Sigmoid colon (tissue), 7 donors: ENCODE results near the gene ARID5A. TPM values are rescaled to one million over a fixed set of nuclear protein-coding genes. Genes with fewer than 3 reads are reported as not detected.

Experiments
- DNase-seq: peaks from one replicate; pipeline ENCODE4 v3.0.0-alpha.2; 2019
- H3K27ac ChIP-seq, 4 donors: fragments of 200-600 bp; sonication (generic); one replicate each; pipeline ENCODE4 v1.5.1; 2016 to 2019; ENCODE audit warnings: mild to moderate bottlenecking in 1 of 4
- H3K27me3 ChIP-seq, 3 donors: fragments of 200-600 bp; sonication (generic); one replicate each; pipeline ENCODE4 v1.5.1; 2019; ENCODE audit warnings: mild to moderate bottlenecking in 1 of 3
- H3K36me3 ChIP-seq, 4 donors: fragments of 200-600 bp; sonication (generic); one replicate each; pipeline ENCODE4 v1.5.1; 2016 to 2019
- H3K4me1 ChIP-seq, 4 donors: fragments of 200-600 bp; sonication (generic); one replicate each; pipeline ENCODE4 v1.5.1; 2017 to 2019
- H3K4me3 ChIP-seq, 4 donors: fragments of 200-600 bp; sonication (generic); one replicate each; pipeline ENCODE4 v1.5.1; 2017 to 2019; ENCODE audit warnings: mild to moderate bottlenecking in 2 of 4, moderate library complexity in 1 of 4
- H3K9me3 ChIP-seq, 4 donors: fragments of 200-600 bp in 3 of 4; sonication (generic) in 3 of 4; one replicate each; pipeline versions ENCODE4 v1.5.1 to v1.6.1; 2013 to 2019
- EP300 ChIP-seq, 4 donors: sonication (generic); formaldehyde crosslinking; IDR thresholded peaks; one replicate each; pipeline ENCODE4 v1.6.1; 2017; ENCODE audit warnings: antibody characterized with exemption in 4 of 4
- POLR2A ChIP-seq, 2 donors: fragments of 450-650 bp; IDR thresholded peaks; one replicate each; pipeline ENCODE4 v1.6.1; 2016; ENCODE audit warnings: antibody characterized with exemption in 2 of 2, mild to moderate bottlenecking in 2 of 2, moderate library complexity in 2 of 2
- POLR2AphosphoS5 ChIP-seq, 4 donors: sonication (generic); formaldehyde crosslinking; IDR thresholded peaks; one replicate each; pipeline ENCODE4 v1.6.1; 2017; ENCODE audit warnings: antibody characterized with exemption in 4 of 4
- WGBS, 2 donors: extraction: QIAGEN DNeasy Blood & Tissue Kit; methylation state at CpG; one replicate each; pipeline ENCODE4 v1.1.7; 2013; 5-methylcytosine and 5-hydroxymethylcytosine counted together
- intact Hi-C: fragments of 100-400 bp; cut with DNase I; formaldehyde crosslinking; loops from one replicate; pipeline ENCODE4 v1.15.1; 2023
- polyA plus RNA-seq, 3 donors: library from polyadenylated mRNA; stranded (reverse); fragments of 200-250 nt; gene quantifications; one replicate each; pipeline ENCODE4 v1.2.3, GENCODE V29; 2013
- total RNA-seq, 4 donors: library from RNA; depleted of rRNA; stranded (reverse); fragments of >200 nt; gene quantifications; one replicate each; pipeline ENCODE4 v1.1.0, GENCODE V29; 2016
- TF ChIP-seq, protein P1 (sequence below), 4 experiments: fragments of 450-650 bp in 3 of 4; fragments of 200-600 bp in 1 of 4; IDR thresholded peaks; one replicate each; pipeline ENCODE4 v1.5.1; 2016 to 2019; ENCODE audit warnings: antibody characterized with exemption in 4 of 4, mild to moderate bottlenecking in 3 of 4, moderate library complexity in 2 of 4
- donor health status: healthy with polysubstance abuse.
- donor health status: Bipolar disorder and iron deficiency.
- donor health status: healthy.

Gene ARID5A
- total and polyA plus RNA-seq, 7 donors = 7.8 to 179 (median 17.9) TPM

- Histone ChIP-seq H3K9me3 (no peaks in the 10 kb centered on the region), H3K27me3 (no peaks in the 10 kb centered on the region), H3K4me3 (no peak overlapping the region), H3K27ac (no peak overlapping the region), H3K4me1 (no peaks in the 10 kb centered on the region), H3K36me3 (peaks cover 20 to 54% (median 36%) of the 10 kb centered on the region in 4 donors)
- intact Hi-C loops = no loop called here
- no peak for DNase-seq
- TF ChIP-seq POLR2A (IDR thresholded peaks at IDR 0.05) = no peak
- no peak for TF ChIP-seq POLR2AphosphoS5 (IDR thresholded peaks at IDR 0.05)
- TF ChIP-seq, protein P1, sequence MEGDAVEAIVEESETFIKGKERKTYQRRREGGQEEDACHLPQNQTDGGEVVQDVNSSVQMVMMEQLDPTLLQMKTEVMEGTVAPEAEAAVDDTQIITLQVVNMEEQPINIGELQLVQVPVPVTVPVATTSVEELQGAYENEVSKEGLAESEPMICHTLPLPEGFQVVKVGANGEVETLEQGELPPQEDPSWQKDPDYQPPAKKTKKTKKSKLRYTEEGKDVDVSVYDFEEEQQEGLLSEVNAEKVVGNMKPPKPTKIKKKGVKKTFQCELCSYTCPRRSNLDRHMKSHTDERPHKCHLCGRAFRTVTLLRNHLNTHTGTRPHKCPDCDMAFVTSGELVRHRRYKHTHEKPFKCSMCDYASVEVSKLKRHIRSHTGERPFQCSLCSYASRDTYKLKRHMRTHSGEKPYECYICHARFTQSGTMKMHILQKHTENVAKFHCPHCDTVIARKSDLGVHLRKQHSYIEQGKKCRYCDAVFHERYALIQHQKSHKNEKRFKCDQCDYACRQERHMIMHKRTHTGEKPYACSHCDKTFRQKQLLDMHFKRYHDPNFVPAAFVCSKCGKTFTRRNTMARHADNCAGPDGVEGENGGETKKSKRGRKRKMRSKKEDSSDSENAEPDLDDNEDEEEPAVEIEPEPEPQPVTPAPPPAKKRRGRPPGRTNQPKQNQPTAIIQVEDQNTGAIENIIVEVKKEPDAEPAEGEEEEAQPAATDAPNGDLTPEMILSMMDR (IDR thresholded peaks at IDR 0.05) = no peak
- TF ChIP-seq EP300 (IDR thresholded peaks at IDR 0.05) = no peak
- WGBS, 2 donors = 94 to 97% methylated on average over 3 of the region's 3 CpGs
These were observed 54.9 kb downstream of the ARID5A start for GRCh38 chr2:96591494-96591893.

- no peaks in the 10 kb centered on the region for H3K4me1 ChIP-seq
- H3K27ac ChIP-seq = no peak overlapping the region
- WGBS, 2 donors = 67 to 84% methylated on average over 3 of the region's 3 CpGs
- no peak for DNase-seq
- intact Hi-C loops = no loop called here
- no peaks in the 10 kb centered on the region for H3K9me3 ChIP-seq
- H3K4me3 ChIP-seq = no peak overlapping the region
- H3K27me3 ChIP-seq = no peaks in the 10 kb centered on the region
- H3K36me3 ChIP-seq = peaks cover 20 to 82% (median 47%) of the 10 kb centered on the region in 4 donors
- TF ChIP-seq POLR2AphosphoS5 (IDR thresholded peaks at IDR 0.05) (no peak), POLR2A (IDR thresholded peaks at IDR 0.05) (no peak), EP300 (IDR thresholded peaks at IDR 0.05) (no peak)
- TF ChIP-seq, protein P1 (IDR thresholded peaks at IDR 0.05) = no peak
These were observed 57.7 kb downstream of the ARID5A start for GRCh38 chr2:96594282-96594681.

- Histone ChIP-seq H3K4me1 (no peaks in the 10 kb centered on the region), H3K4me3 (no peak overlapping the region), H3K9me3 (no peaks in the 10 kb centered on the region), H3K27ac (no peak overlapping the region), H3K27me3 (no peaks in the 10 kb centered on the region), H3K36me3 (peaks cover 20 to 87% (median 48%) of the 10 kb centered on the region in 4 donors)
- intact Hi-C loops = no loop called here
- no peak for TF ChIP-seq POLR2A (IDR thresholded peaks at IDR 0.05)
- WGBS, 2 donors = 78 to 90% methylated on average over 5 of the region's 5 CpGs
- no peak for DNase-seq
These were observed 58.2 kb downstream of the ARID5A start for GRCh38 chr2:96594691-96595152.

DNA sequence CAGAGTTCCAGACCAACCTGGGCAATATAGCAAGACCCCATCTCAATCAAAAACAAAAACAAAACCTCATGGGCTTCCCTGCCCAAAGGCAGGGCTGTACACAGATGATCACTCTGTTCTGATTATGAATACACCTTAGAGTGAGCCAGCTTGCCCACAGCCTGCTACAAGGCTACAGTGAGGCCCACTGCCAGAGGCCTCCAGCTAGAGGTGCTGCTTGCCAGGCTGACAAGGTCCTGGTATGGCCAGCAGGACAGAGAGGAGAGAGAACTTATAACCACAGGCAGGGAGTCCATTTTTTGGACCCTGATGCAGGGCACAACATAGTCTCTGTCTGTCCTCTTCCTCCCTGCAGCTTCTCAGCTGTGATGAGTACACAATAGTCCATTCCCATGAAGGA lies 60.0 kb downstream of the ARID5A start:
- H3K4me3 ChIP-seq = no peak overlapping the region
- H3K36me3 ChIP-seq = peaks cover 26 to 100% (median 57%) of the 10 kb centered on the region in 4 donors
- no peak for DNase-seq
- TF ChIP-seq, protein P1 (IDR thresholded peaks at IDR 0.05) = no peak
- TF ChIP-seq EP300 (IDR thresholded peaks at IDR 0.05) (no peak), POLR2A (IDR thresholded peaks at IDR 0.05) (no peak), POLR2AphosphoS5 (IDR thresholded peaks at IDR 0.05) (no peak)
- H3K4me1 ChIP-seq = no peaks in the 10 kb centered on the region
- no peaks in the 10 kb centered on the region for H3K9me3 ChIP-seq
- intact Hi-C loops = no loop called here
- H3K27me3 ChIP-seq = no peaks in the 10 kb centered on the region
- no peak overlapping the region for H3K27ac ChIP-seq

DNA sequence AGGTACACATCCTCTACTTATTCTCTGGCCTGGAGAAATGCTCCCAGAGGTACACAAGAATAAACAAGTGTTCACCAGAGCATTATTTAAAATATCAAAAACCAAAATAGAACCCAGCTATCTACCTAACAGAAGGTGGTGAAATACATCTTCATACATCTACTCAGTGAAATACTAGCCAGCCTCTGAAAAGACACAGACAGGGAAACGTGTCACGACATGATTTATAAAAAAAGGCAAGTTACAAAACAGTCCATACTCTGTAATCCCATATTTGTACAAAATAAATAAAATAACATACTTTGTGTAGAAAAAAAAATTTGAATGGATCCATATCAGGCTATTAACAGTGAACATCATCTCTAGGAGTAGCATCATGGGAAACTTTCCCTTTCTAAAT lies 63.4 kb downstream of the ARID5A start:
- peaks cover 34 to 100% (median 66%) of the 10 kb centered on the region in 4 donors for H3K36me3 ChIP-seq
- no peaks in the 10 kb centered on the region for H3K27me3 ChIP-seq

More for the DNA sequence above, 63.4 kb downstream of the ARID5A start:
- 90 to 93% methylated on average over 2 of the region's 2 CpGs for WGBS, 2 donors
- no peak overlapping the region for H3K4me3 ChIP-seq
- no peaks in the 10 kb centered on the region for H3K4me1 ChIP-seq
- no peak for DNase-seq
- no peaks in the 10 kb centered on the region for H3K9me3 ChIP-seq
- TF ChIP-seq, protein P1 (IDR thresholded peaks at IDR 0.05) = no peak
- TF ChIP-seq POLR2AphosphoS5 (IDR thresholded peaks at IDR 0.05) (no peak), POLR2A (IDR thresholded peaks at IDR 0.05) (no peak), EP300 (IDR thresholded peaks at IDR 0.05) (no peak)
- no peak overlapping the region for H3K27ac ChIP-seq
- intact Hi-C loops = no loop called here
